HepG2 (cell line): Measurements from ENCODE around the gene CNOT6. TPM values are rescaled to one million over a fixed set of nuclear protein-coding genes. Genes with fewer than 3 reads are reported as not detected.

Source experiments
- ATF4 ChIP-seq, 2 experiments: fragments of 450-650 bp in 1 of 2; sonication (generic) in 1 of 2; formaldehyde crosslinking; IDR thresholded peaks; 2 replicates each; pipeline versions ENCODE4 v1.5.0 to v1.8.0; 2020 to 2022; ENCODE audit warnings: mild to moderate bottlenecking in 1 of 2, missing genetic modification reagents in 1 of 2
- FOXO4 ChIP-seq: sonication (generic); formaldehyde crosslinking; conservative IDR thresholded peaks from 2 replicates; pipeline ENCODE4 v1.8.1; 2023; ENCODE audit warnings: missing genetic modification reagents
- KAT8 ChIP-seq: IDR thresholded peaks from 2 replicates; pipeline ENCODE4 v1.6.1; 2016; ENCODE audit warnings: missing genetic modification reagents, missing compliant biosample characterization
- KDM4B ChIP-seq: sonication (generic); formaldehyde crosslinking; IDR thresholded peaks from 2 replicates; pipeline ENCODE4 v1.4.0; 2020; ENCODE audit warnings: missing genetic modification reagents
- MEIS2 ChIP-seq: sonication (generic); formaldehyde crosslinking; IDR thresholded peaks from 2 replicates; pipeline ENCODE4 v1.9.0; 2021; ENCODE audit warnings: mild to moderate bottlenecking, missing genetic modification reagents
- NR2F2 ChIP-seq: IDR thresholded peaks from 2 replicates; pipeline ENCODE4 v1.6.1; 2012; ENCODE audit warnings: low read depth, inconsistent platforms, borderline replicate concordance
- PATZ1 ChIP-seq: sonication (generic); formaldehyde crosslinking; IDR thresholded peaks from 2 replicates; pipeline ENCODE4 v1.4.0; 2020; ENCODE audit warnings: missing genetic modification reagents
- PPARG ChIP-seq: conservative IDR thresholded peaks from 2 replicates; pipeline ENCODE4 v1.6.1; 2016; ENCODE audit warnings: missing biosample characterization, missing genetic modification reagents
- SAP130 ChIP-seq: IDR thresholded peaks from 2 replicates; pipeline ENCODE4 v1.6.1; 2016; ENCODE audit warnings: low read depth
- SP2 ChIP-seq: sonication (generic); formaldehyde crosslinking; IDR thresholded peaks from 2 replicates; pipeline ENCODE4 v1.5.1; 2020; ENCODE audit warnings: mild to moderate bottlenecking, missing genetic modification reagents
- ZNF556 ChIP-seq: sonication (generic); formaldehyde crosslinking; IDR thresholded peaks from 2 replicates; pipeline ENCODE4 v1.4.0; 2020; ENCODE audit warnings: mild to moderate bottlenecking, missing genetic modification reagents, borderline replicate concordance
- ZNF713 ChIP-seq: sonication (generic); formaldehyde crosslinking; IDR thresholded peaks from 2 replicates; pipeline ENCODE4 v1.4.0; 2020; ENCODE audit warnings: mild to moderate bottlenecking, missing genetic modification reagents
- ZNF720 ChIP-seq: sonication (generic); formaldehyde crosslinking; IDR thresholded peaks from 2 replicates; pipeline ENCODE4 v1.4.0; 2020; ENCODE audit warnings: missing genetic modification reagents
- ZNF749 ChIP-seq: sonication (generic); formaldehyde crosslinking; IDR thresholded peaks from 2 replicates; pipeline ENCODE4 v1.8.0; 2022; ENCODE audit warnings: mild to moderate bottlenecking, missing genetic modification reagents, moderate library complexity, borderline replicate concordance
- polyA plus RNA-seq, 8 experiments: library from polyadenylated mRNA; depleted of rRNA in 3 of 8; stranded (reverse) in 7 of 8; unstranded in 1 of 8; fragments of >200 nt; fragmentation: Illumina TruSeq in 4 of 8; extraction: Trizol in 4 of 8; gene quantifications; 2 replicates each; pipeline versions ENCODE4 v1.2.1 to v1.2.3, GENCODE V29; 2011 to 2016; ENCODE audit warnings: low read depth in 4 of 8, missing spikeins in 1 of 8, mixed read lengths in 1 of 8; ENCODE audit not compliant: insufficient read depth in 1 of 8
- total RNA-seq, 5 experiments: library from RNA; depleted of rRNA; stranded (reverse); fragments of >200 nt; fragmentation: Illumina TruSeq; extraction: Trizol; gene quantifications; 2 replicates each; pipeline ENCODE4 v1.2.3, GENCODE V29; 2016; ENCODE audit warnings: low read depth in 1 of 5
- TF ChIP-seq, protein P1 (sequence below): sonication (generic); formaldehyde crosslinking; IDR thresholded peaks from 2 replicates; pipeline ENCODE4 v1.4.0; 2020; ENCODE audit warnings: missing genetic modification reagents
- TF ChIP-seq, protein P2 (sequence below): sonication (generic); formaldehyde crosslinking; IDR thresholded peaks from 2 replicates; pipeline ENCODE4 v1.4.0; 2020; ENCODE audit warnings: missing genetic modification reagents
- TF ChIP-seq, protein P3 (sequence below): IDR thresholded peaks from 2 replicates; pipeline ENCODE4 v1.6.1; 2016; ENCODE audit warnings: mild to moderate bottlenecking, missing biosample characterization, missing genetic modification reagents
- TF ChIP-seq, protein P4 (sequence below): sonication (generic); formaldehyde crosslinking; IDR thresholded peaks from 2 replicates; pipeline ENCODE4 v1.5.0; 2020; ENCODE audit warnings: mild to moderate bottlenecking, missing genetic modification reagents, borderline replicate concordance

CNOT6 gene
- total and polyA plus RNA-seq, 2 of the 13 experiments (the other 11 are each of a cell fraction or from before 2014, with no cell fraction given) = 8.8 to 9.1 TPM

DNA sequence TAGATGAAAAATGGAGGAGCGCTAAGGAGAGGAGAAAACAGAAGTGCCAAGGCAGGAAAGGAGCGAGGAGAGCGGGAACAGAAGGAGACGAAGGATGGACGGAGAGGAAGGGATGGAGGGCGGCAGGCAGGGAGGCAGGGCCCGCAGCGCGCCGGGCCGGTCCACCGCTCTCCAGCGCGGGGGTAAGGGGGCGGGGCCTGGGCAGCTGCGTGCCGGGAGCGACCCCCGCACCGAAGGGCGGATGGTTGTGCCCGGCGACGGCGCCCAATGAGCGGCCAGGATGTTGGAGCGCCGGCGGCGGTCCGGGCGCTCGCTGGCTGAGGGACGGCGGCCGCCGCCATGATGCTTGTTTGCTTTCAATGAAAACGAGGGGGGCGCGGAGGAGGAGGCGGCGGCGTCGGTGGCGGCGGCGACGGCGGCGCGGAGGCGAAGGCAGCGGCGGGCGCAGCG lies at the start of gene CNOT6 (continued):
- TF ChIP-seq, protein P1, sequence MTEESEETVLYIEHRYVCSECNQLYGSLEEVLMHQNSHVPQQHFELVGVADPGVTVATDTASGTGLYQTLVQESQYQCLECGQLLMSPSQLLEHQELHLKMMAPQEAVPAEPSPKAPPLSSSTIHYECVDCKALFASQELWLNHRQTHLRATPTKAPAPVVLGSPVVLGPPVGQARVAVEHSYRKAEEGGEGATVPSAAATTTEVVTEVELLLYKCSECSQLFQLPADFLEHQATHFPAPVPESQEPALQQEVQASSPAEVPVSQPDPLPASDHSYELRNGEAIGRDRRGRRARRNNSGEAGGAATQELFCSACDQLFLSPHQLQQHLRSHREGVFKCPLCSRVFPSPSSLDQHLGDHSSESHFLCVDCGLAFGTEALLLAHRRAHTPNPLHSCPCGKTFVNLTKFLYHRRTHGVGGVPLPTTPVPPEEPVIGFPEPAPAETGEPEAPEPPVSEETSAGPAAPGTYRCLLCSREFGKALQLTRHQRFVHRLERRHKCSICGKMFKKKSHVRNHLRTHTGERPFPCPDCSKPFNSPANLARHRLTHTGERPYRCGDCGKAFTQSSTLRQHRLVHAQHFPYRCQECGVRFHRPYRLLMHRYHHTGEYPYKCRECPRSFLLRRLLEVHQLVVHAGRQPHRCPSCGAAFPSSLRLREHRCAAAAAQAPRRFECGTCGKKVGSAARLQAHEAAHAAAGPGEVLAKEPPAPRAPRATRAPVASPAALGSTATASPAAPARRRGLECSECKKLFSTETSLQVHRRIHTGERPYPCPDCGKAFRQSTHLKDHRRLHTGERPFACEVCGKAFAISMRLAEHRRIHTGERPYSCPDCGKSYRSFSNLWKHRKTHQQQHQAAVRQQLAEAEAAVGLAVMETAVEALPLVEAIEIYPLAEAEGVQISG (CRISPR knock-in tag) = peak; percentile 85
- TF ChIP-seq ZNF713 = no peak
- TF ChIP-seq KDM4B (CRISPR knock-in tag) = no peak
- no peak for TF ChIP-seq ATF4 (CRISPR knock-in tag; IDR thresholded peaks at IDR 0.05)
- 0 out of 2 replicates have a peak, but pooled peaks have one; percentile 16 for TF ChIP-seq ZNF556 (CRISPR knock-in tag)
- TF ChIP-seq ZNF720 (CRISPR knock-in tag) = no peak
- TF ChIP-seq SP2 (CRISPR knock-in tag) = peak; percentile 61
- no peak for TF ChIP-seq NR2F2
- TF ChIP-seq, protein P2, sequence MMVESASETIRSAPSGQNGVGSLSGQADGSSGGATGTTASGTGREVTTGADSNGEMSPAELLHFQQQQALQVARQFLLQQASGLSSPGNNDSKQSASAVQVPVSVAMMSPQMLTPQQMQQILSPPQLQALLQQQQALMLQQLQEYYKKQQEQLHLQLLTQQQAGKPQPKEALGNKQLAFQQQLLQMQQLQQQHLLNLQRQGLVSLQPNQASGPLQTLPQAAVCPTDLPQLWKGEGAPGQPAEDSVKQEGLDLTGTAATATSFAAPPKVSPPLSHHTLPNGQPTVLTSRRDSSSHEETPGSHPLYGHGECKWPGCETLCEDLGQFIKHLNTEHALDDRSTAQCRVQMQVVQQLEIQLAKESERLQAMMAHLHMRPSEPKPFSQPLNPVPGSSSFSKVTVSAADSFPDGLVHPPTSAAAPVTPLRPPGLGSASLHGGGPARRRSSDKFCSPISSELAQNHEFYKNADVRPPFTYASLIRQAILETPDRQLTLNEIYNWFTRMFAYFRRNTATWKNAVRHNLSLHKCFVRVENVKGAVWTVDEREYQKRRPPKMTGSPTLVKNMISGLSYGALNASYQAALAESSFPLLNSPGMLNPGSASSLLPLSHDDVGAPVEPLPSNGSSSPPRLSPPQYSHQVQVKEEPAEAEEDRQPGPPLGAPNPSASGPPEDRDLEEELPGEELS = peak; percentile 42; the same call in 1 of the 2 replicates
- TF ChIP-seq PPARG (CRISPR knock-in tag) = 0 out of 2 replicates have a peak, but pooled peaks have one; percentile 21
- peak; percentile 77 for TF ChIP-seq SAP130 (CRISPR knock-in tag)
- TF ChIP-seq MEIS2 (CRISPR knock-in tag) = no peak
- TF ChIP-seq PATZ1 (CRISPR knock-in tag) = peak; percentile 26; the same call in 1 of the 2 replicates
- TF ChIP-seq, protein P3, sequence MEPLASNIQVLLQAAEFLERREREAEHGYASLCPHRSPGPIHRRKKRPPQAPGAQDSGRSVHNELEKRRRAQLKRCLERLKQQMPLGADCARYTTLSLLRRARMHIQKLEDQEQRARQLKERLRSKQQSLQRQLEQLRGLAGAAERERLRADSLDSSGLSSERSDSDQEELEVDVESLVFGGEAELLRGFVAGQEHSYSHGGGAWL (CRISPR knock-in tag) = 0 out of 2 replicates have a peak, but pooled peaks have one; percentile 24
- peak; percentile 69 for TF ChIP-seq KAT8 (CRISPR knock-in tag)
- TF ChIP-seq ZNF749 (CRISPR knock-in tag) = peak; percentile 51; the same call in 1 of the 2 replicates
- TF ChIP-seq, protein P4, sequence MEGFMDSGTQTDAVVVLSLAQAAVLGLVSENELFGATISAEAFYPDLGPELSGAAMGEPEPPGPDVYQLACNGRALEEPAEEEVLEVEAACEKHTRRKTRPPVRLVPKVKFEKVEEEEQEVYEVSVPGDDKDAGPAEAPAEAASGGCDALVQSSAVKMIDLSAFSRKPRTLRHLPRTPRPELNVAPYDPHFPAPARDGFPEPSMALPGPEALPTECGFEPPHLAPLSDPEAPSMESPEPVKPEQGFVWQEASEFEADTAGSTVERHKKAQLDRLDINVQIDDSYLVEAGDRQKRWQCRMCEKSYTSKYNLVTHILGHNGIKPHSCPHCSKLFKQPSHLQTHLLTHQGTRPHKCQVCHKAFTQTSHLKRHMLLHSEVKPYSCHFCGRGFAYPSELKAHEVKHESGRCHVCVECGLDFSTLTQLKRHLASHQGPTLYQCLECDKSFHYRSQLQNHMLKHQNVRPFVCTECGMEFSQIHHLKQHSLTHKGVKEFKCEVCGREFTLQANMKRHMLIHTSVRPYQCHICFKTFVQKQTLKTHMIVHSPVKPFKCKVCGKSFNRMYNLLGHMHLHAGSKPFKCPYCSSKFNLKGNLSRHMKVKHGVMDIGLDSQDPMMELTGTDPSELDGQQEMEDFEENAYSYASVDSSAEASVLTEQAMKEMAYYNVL (CRISPR knock-in tag) = peak; percentile 59; the same call in 1 of the 2 replicates
- no peak for TF ChIP-seq FOXO4 (CRISPR knock-in tag)
